Tongue (tissue), 2 donors: ENCODE data around the gene ZBTB32. TPM values are rescaled to one million over a fixed set of nuclear protein-coding genes. Genes with fewer than 3 reads are reported as not detected.

ENCODE experiments used
- DNase-seq: peaks from one replicate; pipeline ENCODE4 v3.0.0-alpha.2; 2015
- total RNA-seq: library from RNA; depleted of rRNA; stranded (reverse); fragments of >200 nt; gene quantifications from one replicate; pipeline ENCODE4 v1.2.3, GENCODE V29; 2014

ZBTB32 gene
- total RNA-seq, 1 donor from 2014 or later = not detected

DNA sequence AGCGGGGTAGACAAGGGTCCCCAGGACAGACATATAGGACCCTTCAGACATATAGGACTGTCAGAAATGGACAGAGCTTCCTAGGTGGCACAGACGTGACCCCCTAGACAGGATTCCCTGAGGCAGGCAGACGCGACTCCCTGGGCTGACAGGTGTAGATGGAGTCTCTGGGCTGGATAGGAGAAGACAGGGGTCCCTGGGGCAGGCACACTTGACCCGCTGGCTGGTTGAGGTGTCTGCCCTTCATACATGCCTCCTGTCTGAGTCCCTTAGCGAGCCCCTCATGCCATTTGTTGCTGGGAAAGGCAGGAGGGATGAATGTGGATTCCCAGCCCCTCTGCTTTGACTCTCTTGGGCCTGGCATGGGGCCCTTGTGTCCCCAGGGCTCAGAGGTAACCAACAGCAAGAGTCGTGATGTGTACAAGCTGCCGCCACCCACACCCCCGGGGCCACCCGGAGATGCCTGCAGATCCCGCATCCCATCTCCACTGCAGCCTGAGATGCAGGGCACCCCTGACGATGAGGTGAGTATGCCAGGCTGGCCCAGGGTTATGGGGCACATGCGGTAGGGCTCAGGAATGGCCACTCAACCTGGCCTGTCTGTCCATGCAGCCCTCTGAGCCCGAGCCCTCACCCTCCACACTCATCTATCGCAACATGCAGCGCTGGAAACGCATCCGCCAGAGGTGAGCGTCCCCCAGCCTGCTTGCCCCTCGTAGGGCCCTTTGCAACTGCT lies 49.4 kb downstream of the ZBTB32 start:
- DNase-seq = no peak

DNA sequence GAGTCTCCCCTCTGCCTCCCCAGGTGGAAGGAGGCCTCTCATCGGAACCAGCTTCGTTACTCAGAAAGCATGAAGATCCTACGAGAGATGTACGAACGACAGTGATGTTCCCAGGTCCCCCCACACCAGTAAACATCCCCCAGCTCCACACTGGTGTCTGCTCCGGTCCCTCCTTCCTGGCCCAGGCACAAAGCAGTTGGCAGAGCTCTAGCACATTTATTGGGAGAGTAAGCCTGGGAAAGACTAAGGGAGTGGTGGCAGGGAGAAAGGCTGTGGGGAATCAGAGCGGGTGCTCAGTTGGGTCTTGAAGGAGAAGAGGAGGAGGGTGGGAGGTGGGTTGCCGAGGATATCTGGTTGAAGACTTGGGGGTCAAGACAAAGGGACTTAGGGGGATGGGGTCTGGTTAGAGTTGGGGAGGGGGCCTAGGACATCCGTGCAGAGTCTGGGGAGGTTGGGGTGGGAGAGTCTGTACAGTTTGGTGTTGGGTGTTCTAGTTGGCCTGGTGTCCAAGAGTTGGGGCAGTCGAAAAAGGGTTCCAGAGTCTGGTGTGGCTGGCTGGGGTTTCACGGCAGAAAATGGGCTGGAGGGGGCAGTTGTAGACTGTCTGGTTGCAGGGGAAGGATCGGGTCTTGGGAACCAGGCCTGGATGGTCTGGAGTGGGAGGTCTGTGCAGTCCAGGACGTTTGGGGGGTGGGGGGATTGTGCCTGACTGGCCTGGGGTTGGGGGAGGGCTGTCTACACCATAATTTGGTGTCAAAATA lies 50.2 kb downstream of the ZBTB32 start:
- no peak for DNase-seq

DNA sequence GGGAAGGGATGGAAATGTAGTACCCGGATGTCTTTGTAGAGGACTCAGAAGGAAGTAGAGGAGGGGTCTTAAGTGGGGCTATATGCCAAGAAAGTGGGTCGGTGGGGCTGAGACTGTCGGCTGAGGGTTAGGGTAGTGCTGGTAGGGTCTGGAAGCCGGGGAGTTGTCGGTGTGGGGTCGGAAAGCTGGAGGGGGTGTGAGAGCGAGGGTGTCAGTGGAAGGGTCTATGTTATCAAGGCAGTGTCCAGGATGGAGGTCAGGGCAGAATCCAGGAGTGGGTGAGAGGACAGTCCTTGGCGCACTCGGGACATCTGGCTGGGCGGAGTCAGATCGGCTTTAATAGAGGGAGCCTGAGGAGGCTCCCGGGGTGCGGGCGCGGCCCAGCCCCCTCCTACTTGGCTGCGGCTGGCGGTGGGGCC lies 50.8 kb downstream of the ZBTB32 start:
- no peak for DNase-seq

DNA sequence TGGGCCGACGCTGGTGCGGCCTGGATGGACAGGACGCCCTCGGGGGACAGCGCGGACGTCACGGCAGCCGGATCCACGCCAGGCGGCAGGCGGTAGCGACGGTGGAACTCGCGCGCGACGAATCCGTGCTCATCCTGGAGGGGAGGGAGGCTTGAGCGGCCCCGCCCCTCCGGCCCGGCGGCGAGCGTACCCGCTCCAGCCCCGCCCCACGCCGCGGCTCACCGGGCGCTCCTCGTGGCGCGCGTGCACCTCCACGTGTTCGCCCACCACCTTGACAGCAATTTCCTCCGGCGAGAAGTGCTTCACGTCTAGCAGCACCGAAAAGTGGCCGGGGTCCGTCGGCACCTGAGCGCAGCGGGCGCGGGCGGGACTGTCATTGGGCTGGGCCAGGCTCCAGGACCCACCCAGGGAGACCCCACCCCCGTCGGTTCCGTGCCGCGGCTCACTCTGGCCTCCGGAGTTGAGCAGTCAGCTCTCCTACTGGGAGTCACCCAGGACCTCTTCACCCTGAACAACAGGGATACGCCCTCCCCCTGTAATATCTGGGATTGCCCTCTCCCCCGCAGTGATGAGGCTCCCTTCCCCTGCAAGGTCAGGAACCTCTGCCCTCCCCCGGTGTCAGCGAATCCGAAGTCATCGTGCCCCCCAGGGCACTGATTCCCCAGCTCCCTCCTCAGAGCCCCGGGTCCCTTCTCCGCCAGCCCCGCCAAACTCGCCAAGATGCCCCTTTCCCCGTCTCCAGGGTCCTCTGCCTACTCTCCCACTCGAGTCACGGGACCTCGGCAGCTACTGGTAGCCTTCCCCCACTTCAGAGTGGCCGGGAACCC lies 51.4 kb downstream of the ZBTB32 start:
- peak; percentile 79 for DNase-seq

DNA sequence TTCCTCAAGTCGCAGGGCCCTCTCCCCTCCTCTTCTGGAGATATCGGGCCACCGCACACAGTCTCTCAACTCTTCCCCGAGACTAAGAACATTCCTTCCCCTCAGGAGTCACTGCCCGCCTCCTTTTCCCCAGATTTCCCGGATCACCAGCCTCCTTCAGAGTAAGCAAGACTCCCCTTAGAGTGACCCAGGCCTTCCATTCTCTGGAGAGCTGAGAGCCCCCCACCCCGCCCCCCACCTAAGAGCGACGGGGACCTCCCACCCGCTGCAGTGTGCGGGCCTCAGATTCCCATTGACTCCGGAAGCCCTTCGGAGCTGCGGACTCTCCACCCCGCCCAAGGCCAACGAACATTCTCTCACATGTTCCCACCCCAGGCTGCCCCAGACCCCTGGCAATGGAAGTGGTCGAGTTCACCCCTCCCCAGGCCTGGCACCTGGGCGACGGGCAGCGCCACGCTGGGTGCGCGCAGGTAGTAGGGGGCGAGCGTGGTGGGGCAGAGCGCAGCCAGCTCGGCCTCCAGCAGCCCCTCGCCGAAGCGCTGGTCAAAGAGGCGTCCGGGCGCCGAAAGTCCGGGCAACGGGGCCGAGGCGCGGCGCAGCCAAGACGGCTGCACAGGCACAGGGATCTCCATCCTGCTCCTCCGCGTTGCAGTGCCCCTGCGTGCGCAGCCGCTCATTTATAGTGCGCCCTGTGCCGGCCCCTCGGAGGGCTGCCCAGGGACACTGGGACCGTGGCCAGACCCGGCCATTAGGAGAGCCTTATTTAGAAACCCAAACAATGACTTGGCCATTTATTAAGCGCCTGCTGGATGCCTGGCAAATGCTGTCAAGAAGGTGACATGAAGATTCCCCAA lies 52.2 kb downstream of the ZBTB32 start, which contains the start of gene HSPB6:
TSS of gene HSPB6 (minus strand) at position 653 of the 854 bp plus-strand sequence. CDS start at position 632, 21 bp downstream.
- peak; percentile 86 for DNase-seq

DNA sequence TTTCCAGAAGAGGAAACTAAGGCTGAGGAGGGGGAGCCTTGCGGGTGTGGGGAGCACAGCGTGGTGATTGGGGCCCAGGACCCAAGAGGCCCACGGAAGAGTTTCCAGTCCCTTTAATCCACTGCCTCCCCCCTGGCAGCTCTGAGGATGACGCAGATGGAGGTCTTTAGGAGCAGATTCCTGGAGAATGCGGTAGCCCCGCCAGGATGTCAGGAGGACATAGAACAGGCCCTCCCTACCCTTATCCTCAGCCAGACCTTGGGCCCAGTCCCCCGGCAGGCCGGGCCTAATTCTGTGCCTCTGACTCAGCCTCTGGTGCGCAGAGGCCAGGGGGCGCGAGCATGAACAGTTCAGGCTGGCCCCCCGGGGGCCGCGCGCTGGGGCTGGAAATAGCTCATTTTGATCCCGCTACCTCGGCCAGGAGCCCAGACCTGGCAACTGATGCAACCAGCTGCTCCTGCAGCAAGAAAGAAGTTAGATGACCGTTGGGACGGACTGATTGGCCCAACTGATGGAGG lies 52.9 kb downstream of the ZBTB32 start:
- DNase-seq = peak; percentile 97

DNA sequence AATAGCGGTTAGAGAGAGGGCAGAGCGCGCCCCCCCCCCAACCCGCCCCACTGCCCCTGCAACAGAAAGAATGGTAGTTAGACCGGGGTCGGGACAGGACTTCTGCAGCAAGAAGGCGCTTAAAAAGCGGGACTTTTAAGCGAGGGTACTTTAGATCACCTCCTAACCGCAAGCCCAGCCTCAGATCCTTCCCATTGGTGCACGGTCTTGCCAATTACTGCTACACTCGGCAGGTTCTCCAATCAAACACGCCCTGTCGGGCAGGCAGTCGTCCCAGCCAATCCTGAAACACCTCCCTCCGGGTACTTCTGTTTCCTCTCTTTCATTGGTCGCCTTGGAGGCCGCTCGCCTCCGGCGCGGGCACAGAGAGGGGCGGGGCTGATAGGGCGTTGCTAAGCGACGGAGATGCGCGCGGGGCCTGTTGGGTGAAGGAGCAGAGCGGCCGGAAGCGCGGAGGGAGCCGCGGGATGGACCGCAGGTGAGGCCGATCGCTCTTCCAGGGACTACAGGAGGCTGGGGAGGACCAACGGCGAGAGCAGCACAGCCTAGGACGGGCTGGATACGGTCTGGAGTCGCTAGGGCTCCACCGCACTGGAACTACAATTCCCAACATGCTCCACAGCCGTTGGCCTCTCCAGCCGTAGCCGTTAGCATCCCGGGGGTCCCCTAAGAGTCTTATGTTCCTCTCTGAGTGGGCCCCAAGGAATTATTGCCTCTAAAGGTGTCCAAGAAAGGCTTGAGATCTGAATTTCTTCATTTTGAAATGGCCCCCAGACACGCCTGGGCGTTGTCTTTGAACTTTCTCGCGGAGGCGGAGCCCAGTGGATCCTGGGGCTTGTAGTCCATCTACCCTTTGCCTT lies 53.6 kb downstream of the ZBTB32 start, which contains the start of gene PROSER3:
TSS of gene PROSER3 (plus strand) at position 428 of the 860 bp plus-strand sequence. CDS start at position 468, 40 bp downstream.
- DNase-seq = peak; percentile 100

DNA sequence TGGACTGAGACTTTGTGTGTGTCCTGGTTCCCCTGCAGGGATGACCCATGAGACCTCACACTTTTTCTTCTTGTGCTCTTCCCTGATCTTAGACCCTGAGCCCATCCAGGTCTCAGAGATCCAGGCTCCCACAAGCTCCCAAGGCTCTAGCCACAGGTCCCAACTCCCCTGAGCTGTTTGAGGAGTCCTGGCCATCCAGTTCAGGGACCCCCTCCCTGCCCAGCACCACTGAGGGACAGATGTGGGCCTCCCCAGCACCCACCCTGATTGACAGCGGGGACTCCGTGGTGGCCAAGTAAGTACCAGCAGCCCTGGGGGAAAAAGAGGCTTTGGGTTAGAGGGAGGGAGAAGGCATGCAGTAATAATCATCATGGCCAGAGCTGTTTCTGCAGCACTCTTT lies 55.3 kb downstream of the ZBTB32 start:
- no peak for DNase-seq

DNA sequence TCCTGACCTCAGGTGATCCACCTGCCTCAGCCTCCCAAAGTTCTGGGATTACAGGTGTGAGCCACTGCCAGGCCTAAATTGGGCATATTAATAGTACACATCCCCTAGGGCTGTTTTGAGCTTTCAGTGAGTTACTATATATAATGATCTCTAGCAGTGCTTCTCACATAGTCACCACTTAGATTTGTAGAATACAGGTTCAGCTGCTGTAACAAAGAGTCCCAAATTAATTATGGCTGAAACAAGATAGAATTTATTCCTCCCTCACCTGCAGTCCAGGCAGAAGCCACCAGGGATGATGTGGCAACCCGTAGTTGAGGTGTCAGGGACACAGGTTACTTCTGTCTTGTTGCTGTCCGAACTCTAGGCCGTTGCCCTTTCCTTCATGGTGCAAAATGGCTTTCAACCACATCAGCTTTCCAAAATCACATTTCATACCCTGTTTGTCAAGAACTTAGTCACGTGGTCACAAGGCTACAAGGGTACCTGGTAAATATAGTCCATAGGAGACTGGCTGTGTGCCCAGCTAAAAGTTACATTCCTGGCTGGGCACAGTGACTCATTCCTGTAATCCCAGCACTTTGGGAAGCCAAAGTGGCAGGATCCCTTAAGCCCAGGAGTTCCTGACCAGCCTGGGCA lies 56.5 kb downstream of the ZBTB32 start:
- no peak for DNase-seq

DNA sequence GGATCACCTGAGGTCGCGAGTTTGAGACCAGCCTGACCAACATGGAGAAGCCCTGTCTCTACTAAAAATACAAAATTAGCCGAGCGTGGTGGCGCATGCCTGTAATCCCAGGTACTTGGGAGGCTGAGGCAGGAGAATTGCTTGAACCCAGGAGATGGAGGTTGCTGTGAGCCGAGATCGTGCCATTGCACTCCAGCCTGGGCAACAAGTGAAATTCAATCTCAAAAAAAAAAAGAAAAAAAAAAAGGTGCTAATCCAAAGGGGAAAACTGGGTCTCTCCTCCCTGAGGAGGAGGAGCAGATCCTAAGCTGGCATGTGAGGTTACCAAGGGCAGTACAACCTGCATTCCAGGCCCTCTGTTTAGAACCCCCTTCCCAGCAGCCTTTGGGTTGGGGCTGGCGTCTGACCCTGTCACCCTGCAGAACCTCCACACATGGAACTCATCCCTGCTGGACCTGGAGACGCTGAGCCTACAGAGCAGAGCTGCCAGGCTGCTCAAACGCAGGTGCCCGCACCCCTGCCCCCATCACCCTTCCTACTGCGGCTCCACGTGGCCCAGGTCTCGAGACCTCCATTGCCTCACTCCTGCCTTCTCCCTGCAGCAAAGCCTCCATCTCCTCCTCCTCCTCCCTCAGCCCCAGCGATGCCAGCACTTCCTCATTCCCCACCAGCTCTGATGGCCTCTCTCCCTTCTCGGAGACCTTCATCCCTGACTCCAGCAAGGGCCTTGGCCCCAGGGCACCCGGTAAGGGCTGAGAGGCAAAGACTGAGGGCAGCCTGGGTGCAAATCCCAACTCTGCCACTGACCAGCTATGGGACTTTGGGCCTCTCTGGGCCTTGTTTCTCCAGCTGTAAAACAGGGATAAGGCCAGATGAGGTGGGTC lies 60.3 kb downstream of the ZBTB32 start:
- DNase-seq = no peak

Other genes with a start within 250 kb of the ZBTB32 start
- gene KRTDAP, start 214.1 kb upstream of the ZBTB32 start, total RNA-seq = 9.6 TPM
- gene DMKN, start 190.9 kb upstream of the ZBTB32 start, total RNA-seq = 25.7 TPM
- 15.6 TPM for gene SBSN, start 176.2 kb upstream of the ZBTB32 start, total RNA-seq
- not detected for gene GAPDHS, start 171.1 kb upstream of the ZBTB32 start, total RNA-seq
- 30.6 TPM for gene TMEM147, start 158.9 kb upstream of the ZBTB32 start, total RNA-seq
- not detected for gene ATP4A, start 140.9 kb upstream of the ZBTB32 start, total RNA-seq
- not detected for gene PMIS2, start 118.4 kb upstream of the ZBTB32 start, total RNA-seq
- gene HAUS5, start 91.8 kb upstream of the ZBTB32 start, total RNA-seq = 10.8 TPM
- gene RBM42, start 75.5 kb upstream of the ZBTB32 start, total RNA-seq = 39.9 TPM
- gene ETV2, start 62.8 kb upstream of the ZBTB32 start, total RNA-seq = not detected
- 440 TPM for gene COX6B1, start 56.2 kb upstream of the ZBTB32 start, total RNA-seq
- not detected for gene UPK1A, start 38.0 kb upstream of the ZBTB32 start, total RNA-seq
- 13.1 TPM for gene KMT2B, start 13.4 kb downstream of the ZBTB32 start, total RNA-seq
- 2.3 TPM for gene IGFLR1, start 37.9 kb downstream of the ZBTB32 start, total RNA-seq
- gene U2AF1L4, start 40.9 kb downstream of the ZBTB32 start, total RNA-seq = 11.3 TPM
- 4.2 TPM for gene PSENEN, start 41.1 kb downstream of the ZBTB32 start, total RNA-seq
- gene LIN37, start 44.0 kb downstream of the ZBTB32 start, total RNA-seq = 6.7 TPM
- gene HSPB6, start 52.5 kb downstream of the ZBTB32 start, total RNA-seq = 152 TPM
- 4.4 TPM for gene PROSER3, start 53.6 kb downstream of the ZBTB32 start, total RNA-seq
- 26.3 TPM for gene ARHGAP33, start 71.0 kb downstream of the ZBTB32 start, total RNA-seq
- not detected for gene PRODH2, start 108.3 kb downstream of the ZBTB32 start, total RNA-seq
- gene NPHS1, start 147.9 kb downstream of the ZBTB32 start, total RNA-seq = not detected
- gene KIRREL2, start 152.4 kb downstream of the ZBTB32 start, total RNA-seq = 0.51 TPM
- 6.3 TPM for gene APLP1, start 164.0 kb downstream of the ZBTB32 start, total RNA-seq
- 2.5 TPM for gene NFKBID, start 196.0 kb downstream of the ZBTB32 start, total RNA-seq
- gene HCST, start 198.0 kb downstream of the ZBTB32 start, total RNA-seq = not detected
- 3.6 TPM for gene TYROBP, start 203.7 kb downstream of the ZBTB32 start, total RNA-seq
- gene LRFN3, start 231.8 kb downstream of the ZBTB32 start, total RNA-seq = 3.0 TPM